Muscle of leg (tissue), 11 donors: ENCODE results near the gene ZSCAN20. TPM values are rescaled to one million over a fixed set of nuclear protein-coding genes. Genes with fewer than 3 reads are reported as not detected.
A peak's percentile ranks its signal among the peaks of the same experiment; 100 is the strongest.

Experiments
- DNase-seq: peaks from one replicate; pipeline ENCODE4 v3.0.0; 2013
- H3K27ac ChIP-seq: one replicate; pipeline ENCODE4 v1.5.1; 2013; ENCODE audit warnings: mild to moderate bottlenecking, low read length, control low read depth
- H3K27me3 ChIP-seq: one replicate; pipeline ENCODE4 v1.6.1; 2013; ENCODE audit warnings: low read length; ENCODE audit not compliant: control insufficient read depth, insufficient read depth
- H3K36me3 ChIP-seq: one replicate; pipeline ENCODE4 v1.6.1; 2013; ENCODE audit warnings: low read length; ENCODE audit not compliant: control insufficient read depth, insufficient read depth
- H3K4me1 ChIP-seq: one replicate; pipeline ENCODE4 v1.6.1; 2013; ENCODE audit warnings: low read length; ENCODE audit not compliant: control insufficient read depth, insufficient read depth
- H3K4me3 ChIP-seq: one replicate; pipeline ENCODE4 v1.5.1; 2013; ENCODE audit warnings: low read length, control low read depth
- H3K9me3 ChIP-seq: replicated peaks from 2 replicates; pipeline ENCODE4 v1.6.1; 2013; ENCODE audit warnings: low read depth, low read length; ENCODE audit not compliant: control insufficient read depth
- WGBS: methylation state at CpG from one replicate; pipeline ENCODE4 v1.1.5; 2013; ENCODE audit warnings: missing lambda C conversion rate; ENCODE audit not compliant: insufficient coverage; 5-methylcytosine and 5-hydroxymethylcytosine counted together
- polyA plus RNA-seq, 8 donors: library from polyadenylated mRNA; unstranded; fragments of 120-200 nt; gene quantifications; one replicate each; pipeline versions ENCODE4 v1.2.1 to v1.2.3, GENCODE V29; 2013; ENCODE audit warnings: inconsistent platforms in 1 of 8, low replicate concordance in 1 of 8; ENCODE audit not compliant: insufficient read length in 8 of 8, insufficient read depth in 1 of 8
- total RNA-seq: library from RNA; stranded (reverse); fragments of 120-200 nt; gene quantifications from one replicate; pipeline ENCODE4 v1.2.4, GENCODE V29; 2013

Gene ZSCAN20
- total and polyA plus RNA-seq, 9 donors: 1.5 to 5.9 (median 2.7) TPM

GRCh38 chr1:33433509-33434362, 38.7 kb upstream of the ZSCAN20 start:
- H3K27ac ChIP-seq: peak overlapping the region; percentile 63
- H3K27me3 ChIP-seq: no peaks in the 10 kb centered on the region
- no peak overlapping the region for H3K4me3 ChIP-seq
- peak; percentile 84 for DNase-seq
- H3K36me3 ChIP-seq: no peaks in the 10 kb centered on the region
- peaks cover 25% of the 10 kb centered on the region for H3K4me1 ChIP-seq
- 0% methylated on average over 2 of the region's 3 CpGs for WGBS
- no peaks in the 10 kb centered on the region for H3K9me3 ChIP-seq

GRCh38 chr1:33434363-33434750, 38.1 kb upstream of the ZSCAN20 start:
- no peak for DNase-seq
- Histone ChIP-seq H3K27ac (no peak overlapping the region), H3K4me3 (no peak overlapping the region), H3K36me3 (no peaks in the 10 kb centered on the region), H3K9me3 (no peaks in the 10 kb centered on the region), H3K4me1 (peaks cover 25% of the 10 kb centered on the region), H3K27me3 (no peaks in the 10 kb centered on the region)
- no CpG with 5 or more reads among the region's 1 CpG for WGBS

GRCh38 chr1:33435096-33435820, 37.2 kb upstream of the ZSCAN20 start:
- no peak overlapping the region for H3K27ac ChIP-seq
- peaks cover 20% of the 10 kb centered on the region for H3K4me1 ChIP-seq
- H3K36me3 ChIP-seq: no peaks in the 10 kb centered on the region
- no peaks in the 10 kb centered on the region for H3K27me3 ChIP-seq
- peak; percentile 48 for DNase-seq
- H3K9me3 ChIP-seq: no peaks in the 10 kb centered on the region
- WGBS: 100% methylated on average over 1 of the region's 4 CpGs
- H3K4me3 ChIP-seq: no peak overlapping the region

- Histone ChIP-seq H3K27me3 (no peaks in the 10 kb centered on the region), H3K4me3 (no peak overlapping the region), H3K9me3 (no peaks in the 10 kb centered on the region), H3K27ac (no peak overlapping the region), H3K4me1 (peaks cover 17% of the 10 kb centered on the region), H3K36me3 (no peaks in the 10 kb centered on the region)
- no peak for DNase-seq
- 57% methylated on average over 1 of the region's 4 CpGs for WGBS
These were observed 35.7 kb upstream of the ZSCAN20 start for GRCh38 chr1:33436557-33437285.

GRCh38 chr1:33438364-33439160, 33.9 kb upstream of the ZSCAN20 start:
- peaks cover 22% of the 10 kb centered on the region for H3K4me1 ChIP-seq
- H3K36me3 ChIP-seq: no peaks in the 10 kb centered on the region
- no peak overlapping the region for H3K27ac ChIP-seq
- no peak for DNase-seq
- WGBS: 86% methylated on average over 1 of the region's 6 CpGs
- no peak overlapping the region for H3K4me3 ChIP-seq
- H3K9me3 ChIP-seq: no peaks in the 10 kb centered on the region
- no peaks in the 10 kb centered on the region for H3K27me3 ChIP-seq

- Histone ChIP-seq H3K27me3 (no peaks in the 10 kb centered on the region), H3K4me3 (no peak overlapping the region), H3K36me3 (no peaks in the 10 kb centered on the region)
These were observed 32.8 kb upstream of the ZSCAN20 start for GRCh38 chr1:33439662-33440061.

GRCh38 chr1:33441088-33441745, 31.2 kb upstream of the ZSCAN20 start:
- H3K27me3 ChIP-seq: no peaks in the 10 kb centered on the region
- H3K4me1 ChIP-seq: peaks cover 26% of the 10 kb centered on the region
- no peak overlapping the region for H3K4me3 ChIP-seq
- WGBS: 85% methylated on average over 4 of the region's 6 CpGs
- DNase-seq: no peak
- no peaks in the 10 kb centered on the region for H3K36me3 ChIP-seq
- no peaks in the 10 kb centered on the region for H3K9me3 ChIP-seq
- no peak overlapping the region for H3K27ac ChIP-seq

More at GRCh38 chr1:33439662-33440061, 32.8 kb upstream of the ZSCAN20 start:
- 29% methylated on average over 1 of the region's 1 CpG for WGBS
- Histone ChIP-seq H3K9me3 (no peaks in the 10 kb centered on the region), H3K27ac (no peak overlapping the region), H3K4me1 (peaks cover 27% of the 10 kb centered on the region)
- no peak for DNase-seq

- Histone ChIP-seq H3K27ac (no peak overlapping the region), H3K36me3 (no peaks in the 10 kb centered on the region), H3K27me3 (no peaks in the 10 kb centered on the region), H3K4me1 (peaks cover 21% of the 10 kb centered on the region), H3K9me3 (no peaks in the 10 kb centered on the region), H3K4me3 (no peak overlapping the region)
- DNase-seq: no peak
- WGBS: no CpG with 5 or more reads among the region's 1 CpG
These were observed 30.3 kb upstream of the ZSCAN20 start for GRCh38 chr1:33442141-33442540.

- Histone ChIP-seq H3K27me3 (no peaks in the 10 kb centered on the region), H3K4me1 (peaks cover 21% of the 10 kb centered on the region), H3K9me3 (no peaks in the 10 kb centered on the region), H3K36me3 (no peaks in the 10 kb centered on the region), H3K27ac (peak overlapping the region; percentile 31), H3K4me3 (no peak overlapping the region)
- 27% methylated on average over 1 of the region's 4 CpGs for WGBS
- DNase-seq: no peak
These were observed 29.3 kb upstream of the ZSCAN20 start for GRCh38 chr1:33443080-33443704.
